Activated CD4-positive, alpha-beta T cell treated with anti-CD3 and anti-CD28 coated beads, Interleukin-2, amount 50 U/mL, for 16 hours (primary cell): ENCODE data around the gene TSHR.

Experiments
- DNase-seq: peaks from one replicate; pipeline ENCODE4 v3.0.0-alpha.2; 2020

TSHR gene

DNA sequence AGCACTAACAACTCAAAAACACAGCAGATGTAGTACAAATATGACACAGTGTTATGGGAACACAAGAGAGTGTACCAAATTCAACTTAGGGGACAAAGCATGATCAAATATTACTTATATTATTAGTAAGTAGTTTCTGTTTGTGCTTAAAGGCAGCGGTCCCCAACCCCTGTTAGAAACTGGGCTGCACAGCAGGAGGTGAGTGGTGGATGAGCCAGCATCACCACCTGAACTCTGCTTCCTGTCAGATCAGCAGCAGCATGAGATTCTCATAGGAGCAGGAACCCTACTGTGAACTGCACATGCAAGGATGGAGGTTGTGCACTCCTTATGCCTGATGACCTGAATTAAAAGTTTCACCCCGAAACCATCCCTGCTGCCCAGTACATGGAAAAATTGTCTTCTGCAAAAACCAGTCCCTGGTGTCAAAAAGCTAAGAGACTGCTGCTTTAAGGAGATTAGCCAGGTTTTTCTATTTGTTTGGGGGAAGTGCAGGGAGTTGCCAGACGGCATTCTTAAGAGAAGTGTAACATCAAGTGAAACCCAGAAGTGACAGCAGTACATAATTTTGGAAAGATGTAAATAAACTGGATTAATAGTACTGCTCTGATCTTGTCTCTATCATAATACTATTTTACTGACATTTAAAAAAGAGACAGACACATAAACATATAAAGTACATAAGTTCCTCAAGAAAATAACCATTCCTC lies 238.7 kb downstream of the TSHR start:
- DNase-seq, result peak; percentile 50
